Colonic mucosa (tissue), 4 donors: ENCODE data around the gene TECTA. TPM values are rescaled to one million over a fixed set of nuclear protein-coding genes. Genes with fewer than 3 reads are reported as not detected.

Experiments used
- DNase-seq: peaks from one replicate; pipeline ENCODE4 v3.0.0-alpha.2; 2020
- H3K27ac ChIP-seq: fragments of 200-600 bp; one replicate; pipeline ENCODE4 v1.8.0; 2021
- H3K27me3 ChIP-seq: fragments of 200-600 bp; one replicate; pipeline ENCODE4 v1.8.0; 2021
- H3K36me3 ChIP-seq: fragments of 200-600 bp; one replicate; pipeline ENCODE4 v1.8.0; 2021
- H3K4me1 ChIP-seq: fragments of 200-600 bp; one replicate; pipeline ENCODE4 v1.8.0; 2021; ENCODE audit warnings: mild to moderate bottlenecking
- H3K4me3 ChIP-seq: fragments of 200-600 bp; one replicate; pipeline ENCODE4 v1.8.0; 2021
- H3K9ac ChIP-seq, 2 donors: one replicate each; pipeline ENCODE4 v1.7.0; 2013; ENCODE audit warnings: control low read depth in 2 of 2, low read depth in 2 of 2, low read length in 2 of 2
- H3K9me3 ChIP-seq: fragments of 200-600 bp; one replicate; pipeline ENCODE4 v1.8.0; 2021
- CTCF ChIP-seq: fragments of 200-600 bp; IDR thresholded peaks from one replicate; pipeline ENCODE4 v1.8.0; 2022; ENCODE audit warnings: antibody characterized with exemption, mild to moderate bottlenecking
- intact Hi-C: fragments of 100-400 bp; cut with DNase I; formaldehyde crosslinking; loops from one replicate; pipeline ENCODE4 v1.14.1; 2022
- total RNA-seq, 2 donors: library from RNA; stranded (reverse); fragmentation: NEBNext Ultra II Directional in 1 of 2; extraction: Animal tissue kit (Norgen Biotek cat#: 25700) in 1 of 2; gene quantifications; one replicate each; pipeline ENCODE4 v1.2.1, GENCODE V29; 2021
- donor health status: healthy.
- donor health status: DM: no; HTN: no; CAD: no.
- donor health status: DM: no; HTN: no; CAD: no.

TECTA gene
- total RNA-seq, 2 donors from 2014 or later, result 0.16 to 0.20 TPM

GRCh38 chr11:121199516-121199915 is 98.5 kb downstream of the TECTA start:
- intact Hi-C loops, result loop anchor here (10.0 kb wide), 1 partner anchor 685 kb away; the partner anchor contains the start of gene GRIK4
- Histone ChIP-seq H3K9me3 (no peaks in the 10 kb centered on the region), H3K36me3 (no peaks in the 10 kb centered on the region), H3K4me3 (no peak overlapping the region), H3K27me3 (peaks cover 6% of the 10 kb centered on the region), H3K9ac (no peak overlapping the region), H3K27ac (no peak overlapping the region), H3K4me1 (no peaks in the 10 kb centered on the region)
- no peak for DNase-seq
- TF ChIP-seq CTCF, result no peak

- Histone ChIP-seq H3K9ac (no peak overlapping the region), H3K9me3 (no peaks in the 10 kb centered on the region), H3K4me3 (no peak overlapping the region), H3K36me3 (no peaks in the 10 kb centered on the region), H3K27ac (no peak overlapping the region), H3K4me1 (no peaks in the 10 kb centered on the region), H3K27me3 (no peaks in the 10 kb centered on the region)
- intact Hi-C loops, result no loop called here
- TF ChIP-seq CTCF, result no peak
- DNase-seq, result no peak
These were observed 105.8 kb downstream of the TECTA start for GRCh38 chr11:121206810-121207209.

GRCh38 chr11:121207485-121208115 is 106.6 kb downstream of the TECTA start:
- DNase-seq, result no peak
- Histone ChIP-seq H3K27me3 (no peaks in the 10 kb centered on the region), H3K4me3 (no peak overlapping the region), H3K9ac (no peak overlapping the region), H3K27ac (no peak overlapping the region), H3K36me3 (no peaks in the 10 kb centered on the region), H3K4me1 (no peaks in the 10 kb centered on the region), H3K9me3 (no peaks in the 10 kb centered on the region)
- intact Hi-C loops, result no loop called here
- no peak for TF ChIP-seq CTCF

GRCh38 chr11:121210445-121211080 is 109.5 kb downstream of the TECTA start:
- H3K27me3 ChIP-seq, result no peaks in the 10 kb centered on the region
- H3K36me3 ChIP-seq, result no peaks in the 10 kb centered on the region
- no peak for DNase-seq
- intact Hi-C loops, result no loop called here
- no peak overlapping the region for H3K27ac ChIP-seq
- no peaks in the 10 kb centered on the region for H3K4me1 ChIP-seq
- no peak for TF ChIP-seq CTCF
- no peak overlapping the region for H3K9ac ChIP-seq
- H3K4me3 ChIP-seq, result no peak overlapping the region
- no peaks in the 10 kb centered on the region for H3K9me3 ChIP-seq

- TF ChIP-seq CTCF, result no peak
These were observed 110.6 kb downstream of the TECTA start for GRCh38 chr11:121211626-121212025.

More at GRCh38 chr11:121211626-121212025, 110.6 kb downstream of the TECTA start:
- Histone ChIP-seq H3K27ac (no peak overlapping the region), H3K4me1 (no peaks in the 10 kb centered on the region), H3K9me3 (no peaks in the 10 kb centered on the region), H3K36me3 (no peaks in the 10 kb centered on the region), H3K27me3 (no peaks in the 10 kb centered on the region), H3K9ac (no peak overlapping the region), H3K4me3 (no peak overlapping the region)
- DNase-seq, result no peak
- intact Hi-C loops, result no loop called here
